PC-3 (cell line): ENCODE data around the gene MMP20. TPM values are rescaled to one million over a fixed set of nuclear protein-coding genes. Genes with fewer than 3 reads are reported as not detected.

ENCODE experiments used
- ATAC-seq: fragments of 200-7000 bp; cut with Tn5 transposase; 2 replicates; pipeline ENCODE4 v1.9.1; 2020; ENCODE audit warnings: mild to moderate bottlenecking, moderate library complexity
- BruUV-seq: library from RNA; stranded (reverse); fragments of 400-500 nt; replicated peaks from 2 replicates; lab custom pipeline; 2021; lab: Mats Ljungman, UMichigan
- CTCF ChIA-PET: fragments of 300-600 bp; sonication (Branson Sonifier 250); formaldehyde crosslinking; loops from one replicate; lab custom pipeline; 2022; ENCODE audit warnings: antibody characterized with exemption; lab: Charles Lee
- POLR2A ChIA-PET: fragments of 300-600 bp; sonication (Branson Sonifier 250); formaldehyde crosslinking; loops from one replicate; lab custom pipeline; 2022; ENCODE audit warnings: antibody characterized with exemption; ENCODE audit not compliant: unreplicated experiment; lab: Charles Lee
- DNase-seq: peaks from one replicate; pipeline ENCODE4 v3.0.0-alpha.2; 2015
- H2AFZ ChIP-seq: fragments of 300-600 bp; sonication (generic); 2 replicates; pipeline ENCODE4 v1.6.0; 2016; ENCODE audit warnings: antibody characterized with exemption, low read length
- H3F3A ChIP-seq: fragments of 300-600 bp; sonication (generic); one replicate; pipeline ENCODE4 v1.6.0; 2017; ENCODE audit warnings: antibody characterized with exemption, low read length, control low read depth, mild to moderate bottlenecking; ENCODE audit not compliant: unreplicated experiment
- H3K27ac ChIP-seq: fragments of 300-600 bp; sonication (generic); 2 replicates; pipeline ENCODE4 v1.5.1; 2016; ENCODE audit warnings: mild to moderate bottlenecking, low read length
- H3K27me3 ChIP-seq: fragments of 300-600 bp; sonication (generic); 2 replicates; pipeline ENCODE4 v1.6.1; 2016; ENCODE audit warnings: low read length, mixed read lengths
- H3K36me3 ChIP-seq: fragments of 300-600 bp; sonication (generic); 2 replicates; pipeline ENCODE4 v1.6.1; 2016; ENCODE audit warnings: low read depth, mixed run types, low read length, mixed read lengths
- H3K4me1 ChIP-seq: fragments of 300-600 bp; sonication (generic); 2 replicates; pipeline ENCODE4 v1.5.1; 2016; ENCODE audit warnings: low read length; ENCODE audit not compliant: insufficient read depth
- H3K4me2 ChIP-seq: fragments of 300-600 bp; sonication (generic); 2 replicates; pipeline ENCODE4 v1.6.0; 2016; ENCODE audit warnings: low read length
- H3K4me3 ChIP-seq: fragments of 300-600 bp; sonication (generic); 2 replicates; pipeline ENCODE4 v1.5.1; 2016; ENCODE audit warnings: mild to moderate bottlenecking, low read length, mixed read lengths
- H3K79me2 ChIP-seq: fragments of 300-600 bp; sonication (generic); 2 replicates; pipeline ENCODE4 v1.6.1; 2017; ENCODE audit warnings: low read length, mixed read lengths
- H3K9ac ChIP-seq: fragments of 300-600 bp; sonication (generic); 2 replicates; pipeline ENCODE4 v1.6.0; 2016; ENCODE audit warnings: mild to moderate bottlenecking, low read length
- H3K9me2 ChIP-seq: fragments of 300-600 bp; sonication (generic); replicated peaks from 2 replicates; pipeline ENCODE4 v1.6.1; 2016; ENCODE audit warnings: mixed run types, low read length, mixed read lengths
- H3K9me3 ChIP-seq: fragments of 300-600 bp; sonication (generic); 2 replicates; pipeline ENCODE4 v1.6.1; 2016; ENCODE audit warnings: low read length, mixed read lengths
- H4K20me1 ChIP-seq: fragments of 300-600 bp; sonication (generic); 2 replicates; pipeline ENCODE4 v1.6.1; 2016; ENCODE audit warnings: low read length, mixed read lengths
- EZH2 ChIP-seq: fragments of 300-600 bp; sonication (generic); IDR thresholded peaks from one replicate; pipeline ENCODE4 v1.6.1; 2017; ENCODE audit warnings: antibody characterized with exemption, mild to moderate bottlenecking, low read length; ENCODE audit not compliant: unreplicated experiment
- EZH2phosphoT487 ChIP-seq: fragments of 300-600 bp; sonication (generic); IDR thresholded peaks from 2 replicates; pipeline ENCODE4 v1.6.1; 2018; ENCODE audit warnings: mild to moderate bottlenecking, antibody characterized with exemption, low read length, borderline replicate concordance
- intact Hi-C: fragments of 100-400 bp; cut with micrococcal nuclease; formaldehyde crosslinking; loops from 2 replicates; pipeline ENCODE4 v1.9.0; 2023
- total RNA-seq: library from RNA; depleted of rRNA; stranded (reverse); fragments of >200 nt; gene quantifications from 2 replicates; pipeline ENCODE4 v1.2.3, GENCODE V29; 2014
- TF ChIP-seq, protein P1 (sequence below): fragments of 300-600 bp; sonication (generic); conservative IDR thresholded peaks from 2 replicates; pipeline ENCODE4 v1.5.1; 2017; ENCODE audit warnings: antibody characterized with exemption, low read depth, mild to moderate bottlenecking, low read length

Gene MMP20
- total RNA-seq, 1 experiment from 2014 or later = not detected

DNA sequence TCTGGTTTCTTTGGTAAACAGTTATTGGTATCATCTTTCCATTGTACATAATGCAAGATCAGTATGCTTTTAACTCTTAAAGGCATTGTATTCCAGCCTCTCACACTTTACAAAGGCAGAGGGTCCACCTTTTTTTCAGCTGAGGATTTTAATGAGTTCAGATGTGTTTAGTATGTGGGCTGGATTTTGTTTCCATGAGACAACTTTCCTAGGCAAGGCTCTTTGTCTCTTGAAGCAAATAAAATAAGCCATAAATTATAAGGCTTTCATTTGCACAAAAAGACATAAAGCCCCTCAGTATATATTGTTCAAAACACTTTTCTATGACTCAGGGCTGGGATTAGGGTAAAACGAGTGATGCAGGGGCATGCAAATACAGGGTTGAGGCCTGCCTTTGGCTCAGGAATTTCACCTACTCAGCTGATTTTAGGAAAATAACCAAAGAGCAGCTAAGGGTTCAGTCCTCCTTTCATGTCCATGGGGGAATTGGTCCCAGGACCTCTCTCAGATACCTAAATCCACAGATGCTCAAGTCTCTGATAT lies 7.6 kb downstream of the MMP20 start:
- Histone ChIP-seq H3K9me2 (no peaks in the 10 kb centered on the region), H3K4me1 (peaks cover 11% of the 10 kb centered on the region), H3K27me3 (no peaks in the 10 kb centered on the region), H3K9me3 (no peaks in the 10 kb centered on the region), H3K4me2 (no peak overlapping the region), H3K9ac (no peak overlapping the region), H3F3A (no peaks in the 10 kb centered on the region), H4K20me1 (no peaks in the 10 kb centered on the region), H2AFZ (no peak overlapping the region), H3K79me2 (no peaks in the 10 kb centered on the region), H3K4me3 (no peak overlapping the region), H3K27ac (no peak overlapping the region), H3K36me3 (no peaks in the 10 kb centered on the region)
- intact Hi-C loops = no loop called here
- CTCF ChIA-PET = no interaction called here
- no peak for ATAC-seq
- BruUV-seq = no TSS peak
- no peak for DNase-seq
- TF ChIP-seq EZH2 = no peak
- no peak for TF ChIP-seq EZH2phosphoT487
- TF ChIP-seq, protein P1, sequence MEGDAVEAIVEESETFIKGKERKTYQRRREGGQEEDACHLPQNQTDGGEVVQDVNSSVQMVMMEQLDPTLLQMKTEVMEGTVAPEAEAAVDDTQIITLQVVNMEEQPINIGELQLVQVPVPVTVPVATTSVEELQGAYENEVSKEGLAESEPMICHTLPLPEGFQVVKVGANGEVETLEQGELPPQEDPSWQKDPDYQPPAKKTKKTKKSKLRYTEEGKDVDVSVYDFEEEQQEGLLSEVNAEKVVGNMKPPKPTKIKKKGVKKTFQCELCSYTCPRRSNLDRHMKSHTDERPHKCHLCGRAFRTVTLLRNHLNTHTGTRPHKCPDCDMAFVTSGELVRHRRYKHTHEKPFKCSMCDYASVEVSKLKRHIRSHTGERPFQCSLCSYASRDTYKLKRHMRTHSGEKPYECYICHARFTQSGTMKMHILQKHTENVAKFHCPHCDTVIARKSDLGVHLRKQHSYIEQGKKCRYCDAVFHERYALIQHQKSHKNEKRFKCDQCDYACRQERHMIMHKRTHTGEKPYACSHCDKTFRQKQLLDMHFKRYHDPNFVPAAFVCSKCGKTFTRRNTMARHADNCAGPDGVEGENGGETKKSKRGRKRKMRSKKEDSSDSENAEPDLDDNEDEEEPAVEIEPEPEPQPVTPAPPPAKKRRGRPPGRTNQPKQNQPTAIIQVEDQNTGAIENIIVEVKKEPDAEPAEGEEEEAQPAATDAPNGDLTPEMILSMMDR = no peak
- POLR2A ChIA-PET = no interaction called here

- no peaks in the 10 kb centered on the region for H3F3A ChIP-seq
- no peaks in the 10 kb centered on the region for H3K36me3 ChIP-seq
- no peaks in the 10 kb centered on the region for H4K20me1 ChIP-seq
- POLR2A ChIA-PET = interaction anchor here (0.5 kb wide), 1 partner anchor 50 kb away, joined by 3 read pairs; no protein-coding TSS in a partner anchor
- no peaks in the 10 kb centered on the region for H3K79me2 ChIP-seq
- H3K9me3 ChIP-seq = no peaks in the 10 kb centered on the region
- H3K4me2 ChIP-seq = no peak overlapping the region
- DNase-seq = no peak
- TF ChIP-seq, protein P1 = no peak
- no peak for TF ChIP-seq EZH2
- no peak for TF ChIP-seq EZH2phosphoT487
- CTCF ChIA-PET = interaction anchor here (4.7 kb wide), 1 partner anchor 51 kb away, joined by 37 read pairs; no protein-coding TSS in a partner anchor
- peaks cover 6% of the 10 kb centered on the region for H3K4me1 ChIP-seq
- H2AFZ ChIP-seq = no peak overlapping the region
- H3K27ac ChIP-seq = no peak overlapping the region
- H3K9me2 ChIP-seq = no peaks in the 10 kb centered on the region
- no peak overlapping the region for H3K4me3 ChIP-seq
- intact Hi-C loops = no loop called here
- H3K27me3 ChIP-seq = no peaks in the 10 kb centered on the region
- BruUV-seq = no TSS peak
- H3K9ac ChIP-seq = no peak overlapping the region
- ATAC-seq = no peak
Observed at GRCh38 chr11:102615894-102616432, 9.2 kb downstream of the MMP20 start.
